Lung (tissue), 12 donors: ENCODE measurements around the gene MT1E. TPM values are rescaled to one million over a fixed set of nuclear protein-coding genes. Genes with fewer than 3 reads are reported as not detected.
"Not testable (repeated sequence)": the region's sequence is repeated elsewhere in the genome, so short reads cannot be mapped to it uniquely, and the experiment has no call there.

ENCODE experiments used
- ATAC-seq: fragments of 200-7000 bp; cut with Tn5 transposase; one replicate; pipeline ENCODE4 v1.9.1; 2020; ENCODE audit warnings: moderate number of reproducible peaks; ENCODE audit not compliant: insufficient read depth, low FRiP score
- DNase-seq, 3 donors: peaks; one replicate each; pipeline ENCODE4 v3.0.0-alpha.2; 2013 to 2017
- H3K27ac ChIP-seq, 2 donors: one replicate each; pipeline ENCODE4 v1.5.1; 2013; ENCODE audit warnings: mild to moderate bottlenecking in 2 of 2, moderate library complexity in 2 of 2, control low read depth in 1 of 2, inconsistent platforms in 1 of 2, low read depth in 1 of 2, low read length in 1 of 2
- H3K27me3 ChIP-seq, 3 donors: one replicate each; pipeline ENCODE4 v1.5.1; 2013; ENCODE audit warnings: low read length in 2 of 3; ENCODE audit not compliant: control insufficient read depth in 3 of 3, insufficient read depth in 3 of 3
- H3K36me3 ChIP-seq, 4 donors: one replicate each; pipeline ENCODE4 v1.5.1; 2013; ENCODE audit warnings: low read length in 4 of 4, mild to moderate bottlenecking in 1 of 4, moderate library complexity in 1 of 4; ENCODE audit not compliant: control insufficient read depth in 4 of 4, insufficient read depth in 4 of 4
- H3K4me1 ChIP-seq, 5 donors: one replicate each; pipeline ENCODE4 v1.5.1; 2013; ENCODE audit warnings: low read length in 5 of 5, mild to moderate bottlenecking in 2 of 5, moderate library complexity in 1 of 5; ENCODE audit not compliant: control insufficient read depth in 5 of 5, insufficient read depth in 5 of 5
- H3K4me3 ChIP-seq: one replicate; pipeline ENCODE4 v1.5.1; 2013; ENCODE audit warnings: mild to moderate bottlenecking, control low read depth, moderate library complexity
- H3K9ac ChIP-seq, 2 donors: one replicate each; pipeline ENCODE4 v1.5.1; 2013; ENCODE audit warnings: low read length in 2 of 2, control low read depth in 1 of 2; ENCODE audit not compliant: insufficient read depth in 1 of 2
- H3K9me3 ChIP-seq, 4 donors: one replicate each; pipeline ENCODE4 v1.5.1; 2013; ENCODE audit warnings: low read length in 3 of 4, mild to moderate bottlenecking in 1 of 4, moderate library complexity in 1 of 4; ENCODE audit not compliant: control insufficient read depth in 4 of 4, insufficient read depth in 3 of 4
- CTCF ChIP-seq: IDR thresholded peaks from 2 replicates; pipeline ENCODE4 v1.5.1; 2012; ENCODE audit warnings: mild to moderate bottlenecking; ENCODE audit errors: control extremely low read depth, extremely low read depth
- WGBS, 2 donors: extraction: QIAGEN DNeasy Blood & Tissue Kit; methylation state at CpG; one replicate each; pipeline ENCODE4 v1.1.7; 2013; 5-methylcytosine and 5-hydroxymethylcytosine counted together
- polyA plus RNA-seq, 2 donors: library from polyadenylated mRNA; stranded (reverse); fragments of 200-250 nt; gene quantifications; one replicate each; pipeline ENCODE4 v1.2.1, GENCODE V29; 2013
- total RNA-seq, 2 donors: library from RNA; depleted of rRNA in 1 of 2; stranded (reverse); fragments of >200 nt in 1 of 2; gene quantifications; one replicate each; pipeline ENCODE4 v1.2.1, GENCODE V29; 2014 to 2021
- donor health status: control.
- donor health status: control.
- donor health status: Bipolar disorder and iron deficiency.
- donor health status: healthy.
- donor health status: DM: yes; HTN: yes; CAD: no.

The MT1E gene
- total and polyA plus RNA-seq, 4 donors: 22.1 to 746 (median 159) TPM

GRCh38 chr16:56620339-56620897, 5.2 kb upstream of the MT1E start:
- no peak overlapping the region for H3K27ac ChIP-seq
- no peak for TF ChIP-seq CTCF
- H3K36me3 ChIP-seq: no peaks in the 10 kb centered on the region
- peaks cover 0 to 2% (median 0%) of the 10 kb centered on the region in 4 donors for H3K9me3 ChIP-seq
- H3K27me3 ChIP-seq: peaks cover 0 to 45% (median 12%) of the 10 kb centered on the region in 3 donors
- no peak for DNase-seq
- ATAC-seq: no peak
- 78 to 90% methylated on average over 8 of the region's 8 CpGs for WGBS, 2 donors
- H3K4me3 ChIP-seq: no peak overlapping the region
- H3K4me1 ChIP-seq: peaks cover 0 to 18% (median 7%) of the 10 kb centered on the region in 5 donors
- H3K9ac ChIP-seq: no peak overlapping the region

- WGBS, 2 donors: 83 to 94% methylated on average over 4 of the region's 4 CpGs
- not testable (repeated sequence) for H3K4me3 ChIP-seq, H3K9me3 ChIP-seq, H3K9ac ChIP-seq, ATAC-seq, H3K27ac ChIP-seq, H3K36me3 ChIP-seq, DNase-seq
- Histone ChIP-seq H3K4me1 (peaks cover 0 to 25% (median 7%) of the 10 kb centered on the region in 5 donors), H3K27me3 (peaks cover 0 to 43% (median 16%) of the 10 kb centered on the region in 3 donors)
Observed at GRCh38 chr16:56621665-56622445, 3.7 kb upstream of the MT1E start.

GRCh38 chr16:56623184-56623583, 2.4 kb upstream of the MT1E start:
- ATAC-seq, H3K9ac ChIP-seq, DNase-seq, H3K36me3 ChIP-seq, H3K9me3 ChIP-seq, H3K4me3 ChIP-seq, H3K27ac ChIP-seq: not testable (repeated sequence)
- H3K4me1 ChIP-seq: peaks cover 0 to 15% (median 0%) of the 10 kb centered on the region in 5 donors
- 91 to 96% methylated on average over 5 of the region's 5 CpGs for WGBS, 2 donors
- H3K27me3 ChIP-seq: peaks cover 0 to 34% (median 17%) of the 10 kb centered on the region in 3 donors

- Histone ChIP-seq H3K27me3 (peaks cover 0 to 31% (median 17%) of the 10 kb centered on the region in 3 donors), H3K9ac (no peak overlapping the region), H3K27ac (no peak overlapping the region), H3K4me3 (no peak overlapping the region), H3K36me3 (no peaks in the 10 kb centered on the region), H3K4me1 (peaks cover 0 to 13% (median 0%) of the 10 kb centered on the region in 5 donors), H3K9me3 (no peaks in the 10 kb centered on the region)
- WGBS, 2 donors: 96 to 98% methylated on average over 2 of the region's 2 CpGs
- no peak for TF ChIP-seq CTCF
- no peak for ATAC-seq
- DNase-seq: no peak
Observed at GRCh38 chr16:56623637-56624036, 1.9 kb upstream of the MT1E start.
